Astrocyte of the spinal cord (primary cell): ENCODE data around the gene RMND1.

Experiments used
- DNase-seq: peaks from one replicate; pipeline ENCODE4 v3.0.0; 2011; ENCODE audit warnings: low read depth, low spot score
- H3K4me3 ChIP-seq: 2 replicates; pipeline ENCODE4 v1.5.1; 2011; ENCODE audit warnings: low read depth, mild to moderate bottlenecking, low read length, moderate library complexity
- in situ Hi-C: cut with HindIII; loops from 2 replicates; pipeline ENCODE4 v1.10.0; 2017; ENCODE audit warnings: low sequenced_read_pairs
- TF ChIP-seq, protein P1 (sequence below): IDR thresholded peaks from 2 replicates; pipeline ENCODE4 v1.5.1; 2012; ENCODE audit warnings: low read depth, mild to moderate bottlenecking, low read length, inconsistent platforms

Gene RMND1

DNA sequence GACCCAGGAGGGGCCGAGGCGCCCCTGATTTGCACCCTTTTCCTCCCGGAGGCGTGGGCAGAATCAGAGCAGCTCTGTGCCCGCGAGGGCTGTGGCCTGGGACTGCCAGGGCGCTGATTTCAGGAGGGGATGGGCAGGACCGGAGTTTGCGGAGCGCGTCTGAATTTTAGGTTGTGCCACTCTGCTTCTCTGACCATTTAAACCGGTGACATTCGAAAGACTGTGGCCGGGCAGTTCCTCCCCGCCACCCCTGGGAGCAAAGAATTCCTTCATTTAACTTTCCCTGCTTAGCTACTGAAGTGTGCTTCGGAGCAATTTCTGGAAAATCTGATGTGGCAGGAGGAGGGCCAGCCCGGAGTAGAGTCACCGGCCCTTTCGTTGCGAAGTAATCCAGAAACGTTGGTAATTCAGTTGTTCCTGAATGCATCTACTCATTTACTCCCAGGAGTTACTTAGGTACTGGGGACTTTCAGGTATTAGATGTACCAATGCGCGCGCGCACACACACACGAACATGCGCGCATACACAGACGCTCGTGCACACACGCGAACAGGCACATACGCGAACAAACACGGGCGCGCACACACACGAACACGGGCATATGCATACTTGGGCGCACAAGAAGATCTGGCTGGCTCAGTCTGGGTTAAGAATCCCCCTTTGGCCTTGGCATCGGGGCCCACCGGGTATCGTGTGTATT is 42.5 kb upstream of the RMND1 start:
- in situ Hi-C loops = no loop called here
- TF ChIP-seq, protein P1, sequence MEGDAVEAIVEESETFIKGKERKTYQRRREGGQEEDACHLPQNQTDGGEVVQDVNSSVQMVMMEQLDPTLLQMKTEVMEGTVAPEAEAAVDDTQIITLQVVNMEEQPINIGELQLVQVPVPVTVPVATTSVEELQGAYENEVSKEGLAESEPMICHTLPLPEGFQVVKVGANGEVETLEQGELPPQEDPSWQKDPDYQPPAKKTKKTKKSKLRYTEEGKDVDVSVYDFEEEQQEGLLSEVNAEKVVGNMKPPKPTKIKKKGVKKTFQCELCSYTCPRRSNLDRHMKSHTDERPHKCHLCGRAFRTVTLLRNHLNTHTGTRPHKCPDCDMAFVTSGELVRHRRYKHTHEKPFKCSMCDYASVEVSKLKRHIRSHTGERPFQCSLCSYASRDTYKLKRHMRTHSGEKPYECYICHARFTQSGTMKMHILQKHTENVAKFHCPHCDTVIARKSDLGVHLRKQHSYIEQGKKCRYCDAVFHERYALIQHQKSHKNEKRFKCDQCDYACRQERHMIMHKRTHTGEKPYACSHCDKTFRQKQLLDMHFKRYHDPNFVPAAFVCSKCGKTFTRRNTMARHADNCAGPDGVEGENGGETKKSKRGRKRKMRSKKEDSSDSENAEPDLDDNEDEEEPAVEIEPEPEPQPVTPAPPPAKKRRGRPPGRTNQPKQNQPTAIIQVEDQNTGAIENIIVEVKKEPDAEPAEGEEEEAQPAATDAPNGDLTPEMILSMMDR = no peak
- H3K4me3 ChIP-seq = peak overlapping the region; percentile 57
- peak; percentile 53 for DNase-seq

DNA sequence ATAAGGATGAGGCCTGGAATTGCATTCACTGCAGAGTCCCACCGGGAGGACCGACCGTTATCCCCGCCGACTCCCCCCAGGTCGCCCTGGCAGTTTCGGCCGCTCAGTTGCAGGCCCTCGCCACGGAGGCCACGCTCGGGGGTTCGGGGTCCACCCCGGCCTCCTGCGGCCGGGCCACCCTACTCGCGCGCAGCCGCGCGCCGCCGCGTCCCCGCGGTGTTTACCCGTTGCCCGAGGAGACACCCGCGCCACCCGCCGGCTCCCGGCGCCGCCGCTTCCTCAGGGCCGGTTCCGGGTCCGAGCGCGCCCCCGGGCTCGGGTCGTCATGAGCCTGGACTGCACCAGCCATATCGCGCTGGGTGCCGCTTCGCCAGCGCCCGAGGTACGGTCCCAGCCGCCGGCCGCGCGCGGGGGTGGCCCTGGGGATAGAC is 41.9 kb upstream of the RMND1 start, which contains the start of gene CCDC170:
TSS of gene CCDC170 (plus strand) at position 214 of the 431 bp plus-strand sequence. CDS start at position 326, 112 bp downstream.
- TF ChIP-seq, protein P1 = no peak
- H3K4me3 ChIP-seq = peak within 1 kb of the TSS; percentile 57
- DNase-seq = peak; percentile 14
- in situ Hi-C loops = no loop called here

DNA sequence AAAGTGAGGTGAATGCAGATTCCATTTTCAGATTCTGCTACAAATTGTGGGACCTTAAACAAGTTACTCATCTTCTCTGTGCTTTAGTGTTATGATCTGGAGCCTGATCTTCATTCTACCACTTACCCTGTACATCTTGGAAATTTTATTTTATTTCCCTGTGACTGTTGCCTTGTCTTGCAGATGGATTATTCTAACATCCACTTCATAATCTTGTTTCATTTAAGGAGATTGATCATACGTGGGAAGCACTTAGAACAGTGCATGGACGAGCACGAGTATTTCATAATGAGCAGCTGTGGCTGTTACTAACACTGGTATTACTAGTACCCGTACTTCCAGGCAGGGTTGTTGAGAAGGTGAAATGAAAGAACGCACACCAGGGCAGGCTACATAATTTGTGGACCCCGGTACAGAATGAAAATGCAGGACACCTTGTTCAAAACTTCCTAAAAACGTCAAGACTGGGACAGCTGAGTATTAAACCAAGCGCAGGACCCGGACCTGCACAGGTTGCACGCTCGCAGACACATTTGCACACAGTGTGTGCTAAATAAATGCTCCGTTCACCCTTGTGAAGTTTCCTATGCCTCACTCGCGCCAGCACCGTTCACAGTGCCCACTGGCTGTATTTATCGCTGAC is 41.4 kb upstream of the RMND1 start:
- H3K4me3 ChIP-seq = peak overlapping the region; percentile 57
- DNase-seq = peak; percentile 19
- TF ChIP-seq, protein P1 = no peak
- in situ Hi-C loops = no loop called here

DNA sequence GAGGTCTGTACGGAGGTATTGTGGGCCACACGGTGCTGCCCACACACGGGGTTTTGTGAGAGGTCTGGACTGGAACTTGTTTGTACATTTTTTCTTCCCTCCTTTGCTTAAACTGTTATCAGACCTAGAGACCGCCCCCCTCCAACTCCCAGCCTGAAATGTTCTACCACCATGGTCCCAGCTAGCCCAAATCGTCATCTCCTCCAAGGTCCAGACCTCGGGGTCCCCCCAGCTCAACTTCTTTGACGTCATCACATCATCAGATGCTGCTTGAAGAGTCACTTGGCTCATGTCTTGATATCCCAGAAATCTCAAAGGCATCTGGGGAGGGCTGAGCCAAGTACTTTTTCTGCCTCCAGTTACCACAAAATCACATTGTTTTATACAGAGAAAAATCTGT is 39.1 kb upstream of the RMND1 start:
- H3K4me3 ChIP-seq = no peak overlapping the region
- in situ Hi-C loops = no loop called here
- no peak for DNase-seq
- TF ChIP-seq, protein P1 = no peak

DNA sequence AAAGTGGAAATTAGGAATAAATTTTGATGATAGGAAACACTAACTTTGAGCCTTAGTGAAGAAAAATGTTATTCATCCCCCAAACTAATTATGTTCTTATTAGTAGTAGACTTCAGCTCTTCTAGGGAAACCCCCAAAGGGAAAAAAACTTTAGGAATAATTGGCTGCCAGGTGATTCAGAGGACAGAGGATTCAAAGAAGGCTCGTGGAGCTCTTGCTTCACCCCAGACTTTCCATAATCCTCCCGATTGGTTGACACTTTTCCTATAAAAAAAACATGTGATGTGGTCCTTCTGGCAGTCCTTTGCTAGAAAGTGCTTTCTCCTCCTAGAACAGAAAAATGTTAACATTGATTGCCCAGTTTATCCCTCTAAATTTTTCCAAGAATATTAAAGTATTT is 36.3 kb upstream of the RMND1 start:
- no peak overlapping the region for H3K4me3 ChIP-seq
- TF ChIP-seq, protein P1 = no peak
- in situ Hi-C loops = no loop called here
- no peak for DNase-seq

DNA sequence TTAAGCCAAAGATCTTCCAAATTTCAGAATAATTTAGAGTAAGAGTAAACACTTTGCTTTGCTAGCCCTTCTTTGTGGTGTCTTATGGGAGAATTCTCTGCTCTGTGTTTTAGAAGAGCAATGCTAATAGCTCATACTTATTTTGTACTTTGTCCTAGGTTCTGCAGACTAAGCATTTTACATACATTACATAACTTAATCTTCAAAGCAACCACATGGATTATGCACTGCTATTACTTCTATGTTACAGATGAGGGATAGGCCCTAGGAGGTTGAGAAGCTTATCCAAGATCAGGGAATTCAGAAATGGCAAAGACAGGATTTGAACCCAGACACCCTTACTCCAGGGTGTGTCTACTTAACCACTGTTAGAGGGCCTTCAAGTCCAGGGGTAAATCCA is 32.1 kb upstream of the RMND1 start:
- TF ChIP-seq, protein P1 = no peak
- in situ Hi-C loops = no loop called here
- DNase-seq = no peak
- H3K4me3 ChIP-seq = no peak overlapping the region
